Heart left ventricle (tissue), 16 donors: ENCODE measurements around the gene KIRREL3. TPM values are rescaled to one million over a fixed set of nuclear protein-coding genes. Genes with fewer than 3 reads are reported as not detected.

Source experiments
- ATAC-seq, 4 donors: fragments of 200-7000 bp; cut with Tn5 transposase; one replicate each; pipeline ENCODE4 v1.9.1; 2020 to 2022; ENCODE audit warnings: moderate library complexity in 4 of 4, mild to moderate bottlenecking in 3 of 4, moderate number of reproducible peaks in 1 of 4
- DNase-seq, 5 donors: peaks; one replicate each; pipeline ENCODE4 v3.0.0-alpha.2; 2020
- H3K27ac ChIP-seq, 12 donors: fragments of 200-600 bp; sonication (generic) in 4 of 12; one replicate each; pipeline versions ENCODE4 v1.5.0 to v1.8.0; 2016 to 2022; ENCODE audit warnings: mild to moderate bottlenecking in 2 of 12
- H3K27me3 ChIP-seq, 9 donors: fragments of 200-600 bp; sonication (generic) in 2 of 9; one replicate each; pipeline versions ENCODE4 v1.5.1 to v1.8.0; 2016 to 2022; ENCODE audit warnings: mild to moderate bottlenecking in 3 of 9
- H3K36me3 ChIP-seq, 9 donors: fragments of 200-600 bp; sonication (generic) in 2 of 9; one replicate each; pipeline versions ENCODE4 v1.5.0 to v1.8.0; 2018 to 2022; ENCODE audit warnings: mild to moderate bottlenecking in 2 of 9
- H3K4me1 ChIP-seq, 12 donors: fragments of 200-600 bp; sonication (generic) in 4 of 12; one replicate each; pipeline versions ENCODE4 v1.5.0 to v1.8.0; 2016 to 2022; ENCODE audit warnings: mild to moderate bottlenecking in 3 of 12
- H3K4me3 ChIP-seq, 12 donors: fragments of 200-600 bp; sonication (generic) in 4 of 12; one replicate each; pipeline versions ENCODE4 v1.5.0 to v1.8.0; 2017 to 2022; ENCODE audit warnings: mild to moderate bottlenecking in 9 of 12, moderate library complexity in 4 of 12
- H3K9me3 ChIP-seq, 12 donors: fragments of 200-600 bp; sonication (generic) in 4 of 12; one replicate each; pipeline versions ENCODE4 v1.5.0 to v1.8.0; 2016 to 2022; ENCODE audit warnings: mild to moderate bottlenecking in 1 of 12
- POLR2A ChIP-seq, 2 donors: fragments of 450-650 bp; IDR thresholded peaks; one replicate each; pipeline ENCODE4 v1.6.1; 2017; ENCODE audit warnings: antibody characterized with exemption in 2 of 2, mild to moderate bottlenecking in 2 of 2, moderate library complexity in 2 of 2
- WGBS, 4 donors: extraction: QIAGEN DNeasy Blood & Tissue Kit in 2 of 4; methylation state at CpG; one replicate each; pipeline versions ENCODE4 v1.1.5 to v1.1.7; 2013 to 2018; 5-methylcytosine and 5-hydroxymethylcytosine counted together
- intact Hi-C, 10 donors: fragments of 100-400 bp; cut with DNase I; formaldehyde crosslinking; loops; one replicate each; pipeline versions ENCODE4 v1.11.1 to v1.14.2; 2022
- polyA plus RNA-seq, 2 donors: library from polyadenylated mRNA; stranded (reverse); fragments of 200-250 nt; gene quantifications; one replicate each; pipeline ENCODE4 v1.2.3, GENCODE V29; 2013
- total RNA-seq, 9 donors: library from RNA; depleted of rRNA in 2 of 9; stranded (reverse); fragments of >200 nt in 2 of 9; fragmentation: NEBNext Ultra II Directional in 3 of 9; extraction: Animal tissue kit (Norgen Biotek cat#: 25700) in 3 of 9; gene quantifications; one replicate each; pipeline versions ENCODE4 v1.1.0 to v1.2.4, GENCODE V29; 2016 to 2023
- TF ChIP-seq, protein P1 (sequence below), 12 donors: fragments of 200-600 bp; sonication (generic) in 4 of 12; IDR thresholded peaks; one replicate each; pipeline versions ENCODE4 v1.5.0 to v1.8.0; 2018 to 2022; ENCODE audit warnings: antibody characterized with exemption in 12 of 12, mild to moderate bottlenecking in 5 of 12
- donor health status: ischemic (EF 13 %, LVEDD 7.1; RV severe dilation, severe dysfunction).
- donor health status: healthy with polysubstance abuse.
- donor health status: DM: no; HTN: yes; CAD: no.
- donor health status: DM: no; HTN: no; CAD: no.
- donor health status: ischemic (EF 25% LVEDD 6.9; RV normal size, moderate dysfunction).
- donor health status: ischemic (EF 25% LVEDD 5.7; RV mildly dilated, moderate dysfunction).
- donor health status: healthy.
- donor health status: DM: yes; HTN: yes; CAD: no.
- donor health status: ischemic (EF 35%, LVEDD 5.7; RV mildly dilated, moderate dysfunction).
- donor health status: nonischemic (EF 11% LVEDD 7.7; RV severe dilation, severe dysfunction).
- donor health status: DM: yes; HTN: yes; CAD: no.
- donor health status: PGD.
- donor health status: ischemic (EF 29% LVEDD 5.4; RV normal size, mild dysfunction).
- donor health status: nonischemic (EF 23%, LVEDD 6.1; RV moderate dilation, normal function).

KIRREL3 gene
- total and polyA plus RNA-seq, 11 donors, result 0.08 to 1.3 (median 0.27) TPM

DNA sequence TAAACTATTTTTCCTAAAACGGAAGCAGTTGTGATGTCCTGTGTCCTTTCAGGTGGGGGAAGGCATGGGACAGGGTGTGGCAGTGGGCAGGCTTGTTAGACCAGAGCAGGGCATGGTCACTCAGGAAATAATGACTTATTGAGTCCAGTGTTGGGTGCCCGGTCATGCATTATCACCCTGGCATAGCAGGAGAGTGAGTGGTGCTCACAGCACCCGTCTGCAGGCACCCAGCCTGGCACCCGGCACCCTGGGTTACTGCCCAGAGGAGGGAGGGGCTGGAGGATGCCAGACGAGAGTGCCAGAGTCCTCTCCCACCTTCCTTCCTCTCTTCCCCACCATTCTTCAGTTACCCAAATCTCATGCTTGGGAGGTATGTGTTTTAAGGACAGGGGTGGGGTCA, 586.0 kb downstream of the KIRREL3 start:
- H3K4me1 ChIP-seq, result peaks cover 3 to 81% (median 53%) of the 10 kb centered on the region in 12 donors
- intact Hi-C loops, result loop anchor here in 6 of 10 donors (2.0 to 5.0 kb wide), 4 partner anchors 56 to 102 kb away; partner anchors contain the start of gene ST3GAL4 (in 5 of the 6)
- peaks cover 0 to 24% (median 16%) of the 10 kb centered on the region in 9 donors for H3K36me3 ChIP-seq
- WGBS, 4 donors, result 32 to 52% (median 42%) methylated on average over 5 of the region's 5 CpGs
- DNase-seq, result peak in 1 of 5 donors; percentile 59
- peak overlapping the region; percentile 45 to 93 (median 86) for H3K27ac ChIP-seq
- H3K4me3 ChIP-seq, result no peak overlapping the region
- H3K27me3 ChIP-seq, result no peaks in the 10 kb centered on the region
- H3K9me3 ChIP-seq, result no peaks in the 10 kb centered on the region
- ATAC-seq, result peak; percentile 0 to 4 (median 2)
- TF ChIP-seq, protein P1, sequence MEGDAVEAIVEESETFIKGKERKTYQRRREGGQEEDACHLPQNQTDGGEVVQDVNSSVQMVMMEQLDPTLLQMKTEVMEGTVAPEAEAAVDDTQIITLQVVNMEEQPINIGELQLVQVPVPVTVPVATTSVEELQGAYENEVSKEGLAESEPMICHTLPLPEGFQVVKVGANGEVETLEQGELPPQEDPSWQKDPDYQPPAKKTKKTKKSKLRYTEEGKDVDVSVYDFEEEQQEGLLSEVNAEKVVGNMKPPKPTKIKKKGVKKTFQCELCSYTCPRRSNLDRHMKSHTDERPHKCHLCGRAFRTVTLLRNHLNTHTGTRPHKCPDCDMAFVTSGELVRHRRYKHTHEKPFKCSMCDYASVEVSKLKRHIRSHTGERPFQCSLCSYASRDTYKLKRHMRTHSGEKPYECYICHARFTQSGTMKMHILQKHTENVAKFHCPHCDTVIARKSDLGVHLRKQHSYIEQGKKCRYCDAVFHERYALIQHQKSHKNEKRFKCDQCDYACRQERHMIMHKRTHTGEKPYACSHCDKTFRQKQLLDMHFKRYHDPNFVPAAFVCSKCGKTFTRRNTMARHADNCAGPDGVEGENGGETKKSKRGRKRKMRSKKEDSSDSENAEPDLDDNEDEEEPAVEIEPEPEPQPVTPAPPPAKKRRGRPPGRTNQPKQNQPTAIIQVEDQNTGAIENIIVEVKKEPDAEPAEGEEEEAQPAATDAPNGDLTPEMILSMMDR (IDR thresholded peaks at IDR 0.05), result no peak
- TF ChIP-seq POLR2A (IDR thresholded peaks at IDR 0.05), result no peak

DNA sequence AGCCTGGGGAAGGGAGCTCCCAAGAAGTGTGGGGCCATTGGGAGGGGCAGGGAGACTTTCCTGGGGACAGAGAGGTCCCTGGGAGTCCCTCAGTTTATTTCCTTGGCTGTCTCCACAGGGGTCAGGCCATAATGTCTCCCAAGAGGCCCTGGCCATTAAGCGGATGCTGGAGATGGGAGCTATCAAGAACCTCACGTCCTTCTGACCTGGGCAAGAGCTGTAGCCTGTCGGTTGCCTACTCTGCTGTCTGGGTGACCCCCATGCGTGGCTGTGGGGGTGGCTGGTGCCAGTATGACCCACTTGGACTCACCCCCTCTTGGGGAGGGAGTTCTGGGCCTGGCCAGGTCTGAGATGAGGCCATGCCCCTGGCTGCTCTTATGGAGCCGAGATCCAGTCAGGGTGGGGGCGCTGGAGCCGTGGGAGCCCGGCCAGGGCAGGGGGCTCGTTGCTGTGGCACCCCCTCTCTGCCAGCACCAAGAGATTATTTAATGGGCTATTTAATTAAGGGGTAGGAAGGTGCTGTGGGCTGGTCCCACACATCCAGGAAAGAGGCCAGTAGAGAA, 586.6 kb downstream of the KIRREL3 start:
- no peak for TF ChIP-seq POLR2A (IDR thresholded peaks at IDR 0.05)
- TF ChIP-seq, protein P1 (IDR thresholded peaks at IDR 0.05), result no peak
- Histone ChIP-seq H3K4me3 (no peak overlapping the region), H3K27me3 (no peaks in the 10 kb centered on the region), H3K36me3 (peaks cover 0 to 31% (median 23%) of the 10 kb centered on the region in 9 donors), H3K9me3 (no peaks in the 10 kb centered on the region), H3K27ac (peak overlapping the region; percentile 45 to 93 (median 86)), H3K4me1 (peaks cover 3 to 75% (median 49%) of the 10 kb centered on the region in 12 donors)
- ATAC-seq (no peak), DNase-seq (no peak)
- 79 to 83% (median 81%) methylated on average over 3 to 9 of the region's 9 CpGs for WGBS, 4 donors
- intact Hi-C loops, result loop anchor here in 4 of 10 donors (2.0 to 5.0 kb wide), 2 partner anchors 55 to 57 kb away; partner anchors contain the start of gene ST3GAL4 (in 3 of the 4)

DNA sequence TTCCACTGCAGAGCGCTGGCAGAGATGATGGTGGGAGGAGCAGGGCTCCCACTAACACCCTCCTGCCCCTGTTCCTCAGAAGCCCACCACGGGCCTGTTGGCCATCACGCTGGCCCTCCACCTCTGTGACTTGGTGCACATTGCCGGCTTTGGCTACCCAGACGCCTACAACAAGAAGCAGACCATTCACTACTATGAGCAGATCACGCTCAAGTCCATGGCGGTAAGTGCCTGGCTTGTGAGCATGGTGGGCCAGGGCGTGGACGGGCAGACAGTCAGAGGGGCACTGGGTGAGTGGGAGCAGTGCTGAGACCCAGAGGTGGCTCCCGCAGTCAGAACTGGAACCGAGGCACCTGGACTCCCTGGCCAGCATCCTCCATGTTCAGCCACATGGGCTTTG, 587.1 kb downstream of the KIRREL3 start:
- intact Hi-C loops, result loop anchor here in 3 of 10 donors (5.0 kb wide), 1 partner anchor 56 kb away; the partner anchor contains the start of gene ST3GAL4 (in 3 of the 3)

DNA sequence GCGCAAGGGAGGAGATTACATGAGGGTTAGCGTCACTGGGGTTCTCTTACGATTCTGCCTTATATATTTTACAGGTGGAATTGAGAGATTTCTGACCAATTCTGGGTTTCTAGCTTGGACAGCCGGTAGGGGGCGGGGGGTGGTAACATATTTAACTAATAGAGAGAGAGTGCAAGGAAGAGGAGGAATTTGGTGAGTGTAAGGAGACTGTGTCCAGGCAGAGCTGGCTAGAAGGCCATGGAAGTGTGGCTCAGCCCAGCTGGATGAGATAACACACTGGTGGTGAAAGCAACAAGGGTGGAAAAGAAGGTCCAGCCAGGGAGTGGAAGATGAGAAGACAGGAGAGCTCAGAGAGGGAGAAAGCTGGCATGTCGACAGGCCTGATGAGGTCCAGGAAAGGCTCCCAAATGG, 588.6 kb downstream of the KIRREL3 start:
- DNase-seq, result peak in 4 of 5 donors; percentile 50 to 82 (median 61)

More for the DNA sequence above, 587.1 kb downstream of the KIRREL3 start:
- Histone ChIP-seq H3K4me3 (no peak overlapping the region), H3K4me1 (peaks cover 3 to 75% (median 49%) of the 10 kb centered on the region in 12 donors), H3K27ac (peak overlapping the region in 8 of 12 donors; percentile 4 to 93 (median 85)), H3K36me3 (peaks cover 0 to 36% (median 28%) of the 10 kb centered on the region in 9 donors), H3K9me3 (no peaks in the 10 kb centered on the region), H3K27me3 (no peaks in the 10 kb centered on the region)
- ATAC-seq (no peak), DNase-seq (no peak)
- WGBS, 4 donors, result 90 to 96% (median 92%) methylated on average over 10 to 11 of the region's 11 CpGs
- no peak for TF ChIP-seq POLR2A (IDR thresholded peaks at IDR 0.05)
- TF ChIP-seq, protein P1 (IDR thresholded peaks at IDR 0.05), result no peak

More for the DNA sequence above, 588.6 kb downstream of the KIRREL3 start:
- intact Hi-C loops, result loop anchor here in 3 of 10 donors (5.0 kb wide), 1 partner anchor 55 kb away; the partner anchor contains the start of gene ST3GAL4 (in 3 of the 3)
- Histone ChIP-seq H3K27me3 (no peaks in the 10 kb centered on the region), H3K4me3 (no peak overlapping the region), H3K4me1 (peaks cover 3 to 71% (median 47%) of the 10 kb centered on the region in 12 donors), H3K36me3 (peaks cover 0 to 47% (median 41%) of the 10 kb centered on the region in 9 donors), H3K9me3 (no peaks in the 10 kb centered on the region), H3K27ac (peak overlapping the region in 10 of 12 donors; percentile 32 to 77 (median 60))
- peak in 3 of 4 donors; percentile 34 to 49 (median 35) for ATAC-seq
- TF ChIP-seq, protein P1 (IDR thresholded peaks at IDR 0.05), result peak in 4 of 12 donors; percentile 10 to 40 (median 36)
- no peak for TF ChIP-seq POLR2A (IDR thresholded peaks at IDR 0.05)
- WGBS, 4 donors, result 50 to 60% (median 55%) methylated on average over 6 of the region's 6 CpGs
